Skeletal muscle tissue (tissue), 4 donors: ENCODE results near the gene ADGRD1. TPM values are rescaled to one million over a fixed set of nuclear protein-coding genes. Genes with fewer than 3 reads are reported as not detected.
A peak's percentile ranks its signal among the peaks of the same experiment; 100 is the strongest.

Experiments
- H3K27ac ChIP-seq: one replicate; pipeline ENCODE4 v1.7.0; 2013; ENCODE audit warnings: mild to moderate bottlenecking, low read depth, low read length, inconsistent platforms
- H3K27me3 ChIP-seq, 3 donors: one replicate each; pipeline ENCODE4 v1.7.0; 2013; ENCODE audit warnings: low read length in 3 of 3; ENCODE audit not compliant: control insufficient read depth in 3 of 3, insufficient read depth in 3 of 3
- H3K36me3 ChIP-seq, 3 donors: one replicate each; pipeline ENCODE4 v1.7.0; 2013; ENCODE audit warnings: low read length in 3 of 3; ENCODE audit not compliant: control insufficient read depth in 3 of 3, insufficient read depth in 3 of 3
- H3K4me1 ChIP-seq, 3 donors: one replicate each; pipeline ENCODE4 v1.7.0; 2013; ENCODE audit warnings: low read length in 3 of 3, mild to moderate bottlenecking in 3 of 3; ENCODE audit not compliant: control insufficient read depth in 3 of 3, insufficient read depth in 3 of 3
- H3K4me3 ChIP-seq, 3 donors: one replicate each; pipeline ENCODE4 v1.7.0; 2013; ENCODE audit warnings: low read length in 3 of 3
- H3K9ac ChIP-seq, 3 donors: one replicate each; pipeline ENCODE4 v1.7.0; 2013; ENCODE audit warnings: low read length in 3 of 3, mild to moderate bottlenecking in 3 of 3, moderate library complexity in 2 of 3, low read depth in 1 of 3
- H3K9me3 ChIP-seq, 3 donors: one replicate each; pipeline ENCODE4 v1.7.0; 2013; ENCODE audit warnings: low read length in 3 of 3; ENCODE audit not compliant: control insufficient read depth in 3 of 3
- total RNA-seq: library from RNA; depleted of rRNA; stranded (reverse); fragments of >200 nt; gene quantifications from one replicate; pipeline ENCODE4 v1.2.3, GENCODE V29; 2014
- donor health status: Osteomylitis.

Gene ADGRD1
- total RNA-seq, 1 donor from 2014 or later: 7.8 TPM

GRCh38 chr12:130951636-130952035 lies 2.1 kb upstream of the ADGRD1 start:
- Histone ChIP-seq H3K9me3 (no peaks in the 10 kb centered on the region), H3K36me3 (no peaks in the 10 kb centered on the region), H3K27ac (no peak overlapping the region), H3K4me1 (peaks cover 19 to 24% (median 21%) of the 10 kb centered on the region in 3 donors), H3K27me3 (peaks cover 0 to 7% (median 2%) of the 10 kb centered on the region in 3 donors), H3K4me3 (no peak overlapping the region), H3K9ac (no peak overlapping the region)

GRCh38 chr12:130952171-130952954 lies 1.3 kb upstream of the ADGRD1 start:
- Histone ChIP-seq H3K36me3 (no peaks in the 10 kb centered on the region), H3K4me1 (peaks cover 19 to 24% (median 21%) of the 10 kb centered on the region in 3 donors), H3K4me3 (no peak overlapping the region), H3K9me3 (no peaks in the 10 kb centered on the region), H3K27ac (no peak overlapping the region), H3K27me3 (peaks cover 0 to 6% (median 0%) of the 10 kb centered on the region in 3 donors), H3K9ac (no peak overlapping the region)

- H3K27me3 ChIP-seq: no peaks in the 10 kb centered on the region
- H3K9me3 ChIP-seq: no peaks in the 10 kb centered on the region
- H3K4me3 ChIP-seq: peak overlapping the region; percentile 59 to 81 (median 76)
- H3K27ac ChIP-seq: peak overlapping the region; percentile 52
- H3K9ac ChIP-seq: peak overlapping the region; percentile 23 to 86 (median 80)
- H3K4me1 ChIP-seq: peaks cover 19 to 24% (median 21%) of the 10 kb centered on the region in 3 donors
- peaks cover 0 to 2% (median 0%) of the 10 kb centered on the region in 3 donors for H3K36me3 ChIP-seq
Measured at GRCh38 chr12:130954544-130954831, 781 bp downstream of the ADGRD1 start.

- Histone ChIP-seq H3K4me3 (peak overlapping the region; percentile 59 to 66 (median 66)), H3K4me1 (peaks cover 19 to 24% (median 21%) of the 10 kb centered on the region in 3 donors), H3K27ac (no peak overlapping the region)
Measured at GRCh38 chr12:130955238-130955816, 1.6 kb downstream of the ADGRD1 start.

GRCh38 chr12:130956009-130956408 lies 2.3 kb downstream of the ADGRD1 start:
- Histone ChIP-seq H3K27me3 (no peaks in the 10 kb centered on the region), H3K4me3 (peak overlapping the region in 1 of 3 donors; percentile 29), H3K36me3 (peaks cover 0 to 2% (median 0%) of the 10 kb centered on the region in 3 donors), H3K27ac (no peak overlapping the region), H3K9ac (no peak overlapping the region), H3K9me3 (no peaks in the 10 kb centered on the region), H3K4me1 (peaks cover 19 to 24% (median 21%) of the 10 kb centered on the region in 3 donors)

More at GRCh38 chr12:130955238-130955816, 1.6 kb downstream of the ADGRD1 start:
- H3K36me3 ChIP-seq: peaks cover 0 to 2% (median 0%) of the 10 kb centered on the region in 3 donors
- H3K9ac ChIP-seq: peak overlapping the region in 1 of 3 donors; percentile 69
- H3K9me3 ChIP-seq: no peaks in the 10 kb centered on the region
- no peaks in the 10 kb centered on the region for H3K27me3 ChIP-seq

- no peaks in the 10 kb centered on the region for H3K9me3 ChIP-seq
- no peak overlapping the region for H3K27ac ChIP-seq
- no peak overlapping the region for H3K9ac ChIP-seq
- H3K4me1 ChIP-seq: peaks cover 23 to 26% (median 26%) of the 10 kb centered on the region in 3 donors
- peaks cover 0 to 2% (median 0%) of the 10 kb centered on the region in 3 donors for H3K36me3 ChIP-seq
- peak overlapping the region in 1 of 3 donors; percentile 29 for H3K4me3 ChIP-seq
- no peaks in the 10 kb centered on the region for H3K27me3 ChIP-seq
Measured at GRCh38 chr12:130956456-130957303, 3.0 kb downstream of the ADGRD1 start.

GRCh38 chr12:130957304-130957621 lies 3.6 kb downstream of the ADGRD1 start:
- peaks cover 28 to 31% (median 30%) of the 10 kb centered on the region in 3 donors for H3K4me1 ChIP-seq

GRCh38 chr12:130958557-130959140 lies 4.9 kb downstream of the ADGRD1 start:
- Histone ChIP-seq H3K27ac (no peak overlapping the region), H3K4me3 (no peak overlapping the region), H3K4me1 (peaks cover 21 to 25% (median 25%) of the 10 kb centered on the region in 3 donors), H3K36me3 (peaks cover 0 to 2% (median 0%) of the 10 kb centered on the region in 3 donors), H3K9me3 (no peaks in the 10 kb centered on the region), H3K9ac (no peak overlapping the region), H3K27me3 (no peaks in the 10 kb centered on the region)

More at GRCh38 chr12:130957304-130957621, 3.6 kb downstream of the ADGRD1 start:
- Histone ChIP-seq H3K27ac (no peak overlapping the region), H3K27me3 (no peaks in the 10 kb centered on the region), H3K4me3 (no peak overlapping the region), H3K9me3 (no peaks in the 10 kb centered on the region), H3K9ac (no peak overlapping the region), H3K36me3 (peaks cover 0 to 2% (median 0%) of the 10 kb centered on the region in 3 donors)

GRCh38 chr12:130959632-130960031 lies 5.9 kb downstream of the ADGRD1 start:
- H3K4me1 ChIP-seq: peaks cover 13 to 18% (median 17%) of the 10 kb centered on the region in 3 donors

More at GRCh38 chr12:130959632-130960031, 5.9 kb downstream of the ADGRD1 start:
- Histone ChIP-seq H3K27me3 (no peaks in the 10 kb centered on the region), H3K27ac (no peak overlapping the region), H3K9ac (no peak overlapping the region), H3K4me3 (no peak overlapping the region), H3K36me3 (peaks cover 0 to 2% (median 0%) of the 10 kb centered on the region in 3 donors), H3K9me3 (no peaks in the 10 kb centered on the region)
